GM12878 (cell line): ENCODE results near the gene MMP7.

Source experiments
- ATF2 ChIP-seq: IDR thresholded peaks from 2 replicates; pipeline ENCODE4 v1.6.1; 2012; ENCODE audit warnings: low read length, inconsistent platforms
- CHD4 ChIP-seq: fragments of 200-600 bp; sonication (generic); IDR thresholded peaks from 2 replicates; pipeline ENCODE4 v1.6.1; 2016; ENCODE audit warnings: mild to moderate bottlenecking
- CREB1 ChIP-seq: IDR thresholded peaks from 2 replicates; pipeline ENCODE4 v1.6.1; 2012; ENCODE audit warnings: low read depth, mild to moderate bottlenecking, inconsistent platforms
- CTCF ChIP-seq, 3 experiments: IDR thresholded peaks in 2 of 3; conservative IDR thresholded peaks in 1 of 3; 2 replicates each; pipeline ENCODE4 v1.5.1; 2011; ENCODE audit warnings: low read depth in 3 of 3, low read length in 3 of 3, mild to moderate bottlenecking in 3 of 3, control low read depth in 2 of 3, moderate library complexity in 2 of 3, inconsistent platforms in 1 of 3, mixed read lengths in 1 of 3; ENCODE audit not compliant: control insufficient read depth in 2 of 3, insufficient read depth in 1 of 3; ENCODE audit errors: extremely low read depth in 1 of 3
- ELK1 ChIP-seq: IDR thresholded peaks from 2 replicates; pipeline ENCODE4 v1.6.1; 2012; ENCODE audit warnings: low read depth, low read length, improper control_type of control experiment
- EP300 ChIP-seq, 2 experiments: fragments of 150-350 bp in 1 of 2; IDR thresholded peaks; 2 replicates each; pipeline ENCODE4 v1.6.1; 2011 to 2012; ENCODE audit warnings: low read depth in 2 of 2, low read length in 2 of 2, borderline replicate concordance in 1 of 2, improper control_type of control experiment in 1 of 2, inconsistent platforms in 1 of 2; ENCODE audit not compliant: control insufficient read depth in 1 of 2
- ESRRA ChIP-seq: IDR thresholded peaks from 2 replicates; pipeline ENCODE4 v1.6.1; 2012; ENCODE audit warnings: mild to moderate bottlenecking, low read length, improper control_type of control experiment
- NFIC ChIP-seq: IDR thresholded peaks from 2 replicates; pipeline ENCODE4 v1.6.1; 2012; ENCODE audit warnings: low read depth, mild to moderate bottlenecking, inconsistent platforms, low read length, moderate library complexity
- POLR2A ChIP-seq: IDR thresholded peaks from 2 replicates; pipeline ENCODE4 v1.6.1; 2011; ENCODE audit warnings: low read depth, mild to moderate bottlenecking, low read length
- SP1 ChIP-seq: IDR thresholded peaks from one replicate; pipeline ENCODE4 v1.6.1; 2011; ENCODE audit warnings: low read depth, low read length
- TAF1 ChIP-seq: IDR thresholded peaks from 2 replicates; pipeline ENCODE4 v1.6.1; 2011; ENCODE audit warnings: mild to moderate bottlenecking, low read depth, low read length, borderline replicate concordance
- ZSCAN29 ChIP-seq: fragments of 450-650 bp; IDR thresholded peaks from 2 replicates; pipeline ENCODE4 v1.6.1; 2017; ENCODE audit warnings: mild to moderate bottlenecking, moderate library complexity

- TF ChIP-seq CREB1, result no peak
- TF ChIP-seq CTCF (IDR thresholded peaks at IDR 0.05 in 2 of 3, conservative IDR thresholded peaks at IDR 0.05 in 1 of 3; ENCODE audit: control insufficient read depth in 2 of 3, extremely low read depth in 1 of 3, insufficient read depth in 1 of 3, low read depth in 3 of 3, low read length in 3 of 3), result no peak
- no peak for TF ChIP-seq TAF1
- no peak for TF ChIP-seq SP1
- TF ChIP-seq POLR2A, result no peak
- TF ChIP-seq CHD4, result no peak
- TF ChIP-seq ZSCAN29, result no peak
- no peak for TF ChIP-seq ESRRA
- TF ChIP-seq ELK1, result no peak
- no peak for TF ChIP-seq ATF2
- TF ChIP-seq EP300 (IDR thresholded peaks at IDR 0.05; ENCODE audit: borderline replicate concordance in 1 of 2, control insufficient read depth in 1 of 2, low read depth in 2 of 2, low read length in 2 of 2), result no peak
- TF ChIP-seq NFIC, result no peak
Measured at GRCh38 chr11:102494216-102494615, 36.3 kb downstream of the MMP7 start.
